ENCODE measurements around the gene CLEC2B. TPM values are rescaled to one million over a fixed set of nuclear protein-coding genes. Genes with fewer than 3 reads are reported as not detected.

CLEC2B gene
- total RNA-seq, 1 donor from 2014 or later = not detected

DNA sequence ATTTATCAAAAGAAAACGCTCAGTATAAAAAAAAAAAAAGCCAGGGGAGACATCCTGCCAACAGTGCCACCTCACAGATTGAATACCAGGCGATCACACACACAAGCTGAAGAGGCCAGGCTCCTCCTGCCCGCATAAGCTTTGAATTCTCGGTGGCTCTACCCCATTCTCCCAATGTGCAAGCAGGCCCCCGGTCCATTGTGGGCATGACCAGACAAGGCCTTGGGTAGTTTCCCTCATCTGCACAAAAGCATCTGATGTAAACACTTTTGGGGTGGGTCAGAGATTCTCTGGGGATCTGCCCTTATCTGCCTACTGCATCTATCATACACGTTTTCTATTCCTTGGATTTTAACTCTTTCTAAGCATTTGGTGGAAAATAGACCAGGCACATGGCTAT lies 28.4 kb upstream of the CLEC2B start:
- no peak for DNase-seq
- H3K36me3 Mint-ChIP-seq (ENCODE audit: unreplicated experiment) = no peaks in the 10 kb centered on the region
- no peak overlapping the region for H3K4me3 Mint-ChIP-seq (ENCODE audit: unreplicated experiment)
- no peak overlapping the region for H3K27ac Mint-ChIP-seq (ENCODE audit: unreplicated experiment)
- H3K9me3 Mint-ChIP-seq (ENCODE audit: unreplicated experiment) = no peaks in the 10 kb centered on the region
- H3K4me1 Mint-ChIP-seq (ENCODE audit: low read depth, unreplicated experiment) = no peaks in the 10 kb centered on the region
- TF ChIP-seq, protein P1, sequence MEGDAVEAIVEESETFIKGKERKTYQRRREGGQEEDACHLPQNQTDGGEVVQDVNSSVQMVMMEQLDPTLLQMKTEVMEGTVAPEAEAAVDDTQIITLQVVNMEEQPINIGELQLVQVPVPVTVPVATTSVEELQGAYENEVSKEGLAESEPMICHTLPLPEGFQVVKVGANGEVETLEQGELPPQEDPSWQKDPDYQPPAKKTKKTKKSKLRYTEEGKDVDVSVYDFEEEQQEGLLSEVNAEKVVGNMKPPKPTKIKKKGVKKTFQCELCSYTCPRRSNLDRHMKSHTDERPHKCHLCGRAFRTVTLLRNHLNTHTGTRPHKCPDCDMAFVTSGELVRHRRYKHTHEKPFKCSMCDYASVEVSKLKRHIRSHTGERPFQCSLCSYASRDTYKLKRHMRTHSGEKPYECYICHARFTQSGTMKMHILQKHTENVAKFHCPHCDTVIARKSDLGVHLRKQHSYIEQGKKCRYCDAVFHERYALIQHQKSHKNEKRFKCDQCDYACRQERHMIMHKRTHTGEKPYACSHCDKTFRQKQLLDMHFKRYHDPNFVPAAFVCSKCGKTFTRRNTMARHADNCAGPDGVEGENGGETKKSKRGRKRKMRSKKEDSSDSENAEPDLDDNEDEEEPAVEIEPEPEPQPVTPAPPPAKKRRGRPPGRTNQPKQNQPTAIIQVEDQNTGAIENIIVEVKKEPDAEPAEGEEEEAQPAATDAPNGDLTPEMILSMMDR (IDR thresholded peaks at IDR 0.05; ENCODE audit: partially characterized antibody, unreplicated experiment) = no peak
- no peaks in the 10 kb centered on the region for H3K27me3 Mint-ChIP-seq (ENCODE audit: unreplicated experiment)

DNA sequence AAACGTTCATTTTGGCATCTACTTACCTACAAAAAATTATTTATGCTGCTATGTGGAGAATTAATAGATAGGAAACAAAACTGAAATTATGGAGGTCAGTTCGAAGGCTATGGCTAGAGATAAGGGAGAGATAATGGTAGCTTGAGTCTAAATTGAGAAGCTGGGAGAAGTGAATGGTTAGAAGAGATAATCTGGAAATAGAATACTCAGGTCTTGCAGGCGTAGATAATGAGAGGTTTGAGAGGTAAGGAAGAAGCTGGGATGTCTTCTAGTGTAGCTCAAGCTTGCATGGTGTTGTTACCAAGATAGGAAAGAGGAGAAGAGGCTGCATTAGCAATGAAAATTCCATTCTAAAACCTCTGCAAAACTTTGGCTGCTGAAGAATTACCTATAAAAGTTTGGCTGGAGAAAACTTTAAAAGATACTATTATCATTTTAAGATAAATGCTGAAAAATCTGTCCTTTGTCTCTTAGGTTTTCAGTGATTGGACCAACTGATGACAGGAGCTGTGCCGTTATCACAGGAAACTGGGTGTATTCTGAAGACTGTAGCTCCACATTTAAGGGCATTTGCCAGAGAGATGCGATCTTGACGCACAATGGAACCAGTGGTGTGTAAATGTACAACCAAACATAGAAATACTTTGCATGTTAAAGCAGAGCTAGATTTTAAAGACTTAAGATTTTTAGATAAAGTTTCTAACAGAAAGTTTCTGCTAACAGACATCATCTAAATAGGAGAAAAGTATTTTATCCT lies 26.2 kb upstream of the CLEC2B start:
- Mint-ChIP-seq H3K36me3 (ENCODE audit: unreplicated experiment) (no peaks in the 10 kb centered on the region), H3K4me3 (ENCODE audit: unreplicated experiment) (no peak overlapping the region), H3K4me1 (ENCODE audit: low read depth, unreplicated experiment) (no peaks in the 10 kb centered on the region), H3K9me3 (ENCODE audit: unreplicated experiment) (no peaks in the 10 kb centered on the region), H3K27ac (ENCODE audit: unreplicated experiment) (no peak overlapping the region), H3K27me3 (ENCODE audit: unreplicated experiment) (no peaks in the 10 kb centered on the region)
- TF ChIP-seq, protein P1 (IDR thresholded peaks at IDR 0.05; ENCODE audit: partially characterized antibody, unreplicated experiment) = no peak
- DNase-seq = no peak

DNA sequence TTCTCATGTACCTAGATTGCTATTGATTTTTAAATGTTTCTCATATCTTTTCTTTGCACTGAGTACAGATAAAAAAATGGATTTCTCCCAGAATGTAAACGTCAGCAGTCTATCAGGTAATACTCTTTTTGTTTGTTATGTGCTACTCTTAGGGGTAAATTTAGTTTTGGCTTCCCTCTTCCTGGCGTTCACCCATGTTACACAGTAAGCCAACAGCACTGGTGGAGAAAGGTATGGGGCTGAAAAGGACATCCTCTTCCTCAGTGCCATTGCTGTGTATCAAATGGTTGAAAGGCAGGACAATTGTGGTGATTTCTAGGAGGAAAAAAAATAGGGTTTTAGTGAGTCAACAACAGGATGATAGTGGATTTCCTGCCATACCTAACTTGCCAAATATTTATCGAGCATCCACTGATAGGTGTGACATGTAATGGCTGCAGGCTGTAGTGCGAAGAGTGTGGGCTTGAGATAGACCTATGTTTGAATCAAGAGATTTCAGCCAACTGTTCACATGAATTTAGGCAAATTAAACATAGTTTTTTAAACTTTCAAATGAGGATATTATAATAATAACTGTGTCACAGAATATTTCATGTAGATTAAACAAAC lies 19.6 kb upstream of the CLEC2B start:
- Mint-ChIP-seq H3K36me3 (ENCODE audit: unreplicated experiment) (no peaks in the 10 kb centered on the region), H3K4me3 (ENCODE audit: unreplicated experiment) (no peak overlapping the region), H3K27me3 (ENCODE audit: unreplicated experiment) (no peaks in the 10 kb centered on the region), H3K9me3 (ENCODE audit: unreplicated experiment) (no peaks in the 10 kb centered on the region), H3K27ac (ENCODE audit: unreplicated experiment) (no peak overlapping the region), H3K4me1 (ENCODE audit: low read depth, unreplicated experiment) (no peaks in the 10 kb centered on the region)
- no peak for DNase-seq
- TF ChIP-seq, protein P1 (IDR thresholded peaks at IDR 0.05; ENCODE audit: partially characterized antibody, unreplicated experiment) = no peak

DNA sequence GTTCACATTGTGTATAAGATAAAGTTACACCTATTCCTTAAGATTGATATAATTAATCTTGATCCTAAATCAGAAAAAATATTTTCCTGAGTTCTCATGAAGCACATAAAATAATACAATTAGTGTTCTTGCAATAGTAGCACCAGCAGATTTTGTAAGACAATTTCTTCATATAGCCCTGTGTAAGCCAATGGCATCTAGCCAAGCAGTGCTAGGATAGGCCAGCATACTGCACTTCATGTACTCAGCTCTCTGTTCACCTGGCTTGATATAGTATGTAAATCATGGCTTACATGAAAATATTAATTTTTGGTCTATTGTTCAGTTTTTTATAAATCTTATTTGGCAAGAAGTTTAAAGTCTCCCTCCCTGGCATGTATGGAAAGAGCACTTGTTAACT lies 14.0 kb upstream of the CLEC2B start:
- DNase-seq = no peak
- H3K27ac Mint-ChIP-seq (ENCODE audit: unreplicated experiment) = no peak overlapping the region
- H3K9me3 Mint-ChIP-seq (ENCODE audit: unreplicated experiment) = no peaks in the 10 kb centered on the region
- no peaks in the 10 kb centered on the region for H3K27me3 Mint-ChIP-seq (ENCODE audit: unreplicated experiment)
- TF ChIP-seq, protein P1 (IDR thresholded peaks at IDR 0.05; ENCODE audit: partially characterized antibody, unreplicated experiment) = no peak
- H3K4me1 Mint-ChIP-seq (ENCODE audit: low read depth, unreplicated experiment) = no peaks in the 10 kb centered on the region
- H3K36me3 Mint-ChIP-seq (ENCODE audit: unreplicated experiment) = no peaks in the 10 kb centered on the region
- no peak overlapping the region for H3K4me3 Mint-ChIP-seq (ENCODE audit: unreplicated experiment)

DNA sequence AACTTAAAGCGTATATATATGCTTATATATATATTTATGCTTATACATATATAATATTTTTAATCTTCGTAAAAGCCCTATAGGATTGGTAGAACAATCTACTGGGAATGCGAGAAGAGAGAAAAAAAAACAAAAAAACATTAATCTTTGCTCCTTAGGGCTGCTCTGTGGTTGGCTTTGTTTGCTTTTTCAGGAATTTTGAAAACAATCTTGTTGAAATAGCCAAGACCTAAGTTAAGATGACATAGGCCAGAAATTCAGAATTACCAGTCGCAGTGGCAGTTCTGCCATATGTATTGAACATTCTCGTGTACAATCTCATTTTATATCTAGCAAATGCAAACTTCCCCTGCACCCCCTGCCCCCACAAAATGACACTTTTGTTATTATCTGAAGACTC lies 12.8 kb upstream of the CLEC2B start:
- Mint-ChIP-seq H3K27ac (ENCODE audit: unreplicated experiment) (no peak overlapping the region), H3K36me3 (ENCODE audit: unreplicated experiment) (no peaks in the 10 kb centered on the region), H3K4me1 (ENCODE audit: low read depth, unreplicated experiment) (no peaks in the 10 kb centered on the region), H3K9me3 (ENCODE audit: unreplicated experiment) (no peaks in the 10 kb centered on the region), H3K4me3 (ENCODE audit: unreplicated experiment) (no peak overlapping the region), H3K27me3 (ENCODE audit: unreplicated experiment) (no peaks in the 10 kb centered on the region)
- TF ChIP-seq, protein P1 (IDR thresholded peaks at IDR 0.05; ENCODE audit: partially characterized antibody, unreplicated experiment) = no peak
- DNase-seq = no peak

Data from glutamatergic neuron (in vitro differentiated cells).